Measurements from ENCODE around the gene OXTR.

Gene OXTR

GRCh38 chr3:8749316-8749715, 20.1 kb downstream of the OXTR start:
- no peak for TF ChIP-seq CTCF (IDR thresholded peaks at IDR 0.05; ENCODE audit: control extremely low read depth, extremely low read depth, low read depth, missing control alignments)
- no peak for DNase-seq (ENCODE audit: extremely low spot score)
- CTCF ChIA-PET, result interaction anchor here (0.9 kb wide), 1 partner anchor 19 kb away, joined by 4 read pairs; no protein-coding TSS in a partner anchor
- POLR2A ChIA-PET, result no interaction called here

GRCh38 chr3:8746780-8747345, 22.6 kb downstream of the OXTR start:
- no peak for DNase-seq (ENCODE audit: extremely low spot score)
- TF ChIP-seq CTCF (IDR thresholded peaks at IDR 0.05; ENCODE audit: control extremely low read depth, extremely low read depth, low read depth, missing control alignments), result no peak
- ChIA-PET POLR2A (no interaction called here), CTCF (no interaction called here)

GRCh38 chr3:8745619-8746370, 23.6 kb downstream of the OXTR start:
- no peak for DNase-seq (ENCODE audit: extremely low spot score)
- no peak for TF ChIP-seq CTCF (IDR thresholded peaks at IDR 0.05; ENCODE audit: control extremely low read depth, extremely low read depth, low read depth, missing control alignments)
- ChIA-PET CTCF (interaction anchor here (2.3 kb wide), 1 partner anchor 24 kb away, joined by 10 read pairs; the partner anchor contains the start of gene OXTR), POLR2A (no interaction called here)

GRCh38 chr3:8743911-8744310, 25.5 kb downstream of the OXTR start:
- no peak for DNase-seq (ENCODE audit: extremely low spot score)
- POLR2A ChIA-PET, result no interaction called here
- CTCF ChIA-PET, result interaction anchor here (1.6 to 2.3 kb wide), 3 partner anchors 8 to 25 kb away, joined by 3 to 10 read pairs (median 4); partner anchors contain the start of gene OXTR
- TF ChIP-seq CTCF (IDR thresholded peaks at IDR 0.05; ENCODE audit: control extremely low read depth, extremely low read depth, low read depth, missing control alignments), result no peak

- CTCF ChIA-PET, result interaction anchor here (1.0 to 2.6 kb wide), 4 partner anchors 9 to 26 kb away, joined by 3 to 12 read pairs (median 4); partner anchors contain the start of gene OXTR
Measured at GRCh38 chr3:8743021-8743601, 26.3 kb downstream of the OXTR start.

More at GRCh38 chr3:8743021-8743601, 26.3 kb downstream of the OXTR start:
- DNase-seq (ENCODE audit: extremely low spot score), result no peak
- TF ChIP-seq CTCF (IDR thresholded peaks at IDR 0.05; ENCODE audit: control extremely low read depth, extremely low read depth, low read depth, missing control alignments), result no peak
- POLR2A ChIA-PET, result no interaction called here
